GM12892 (cell line): ENCODE results near the gene ANK3.

ENCODE experiments used
- DNase-seq: peaks from one replicate; pipeline ENCODE4 v3.0.0; 2011; ENCODE audit not compliant: insufficient read length
- FAIRE-seq: peaks from 2 replicates; lab custom pipeline; 2011; peaks lifted over from hg19 to GRCh38; lab: Jason Lieb, UNC
- POLR2A ChIP-seq: IDR thresholded peaks from 2 replicates; pipeline ENCODE4 v1.6.1; 2011; ENCODE audit warnings: low read depth, low read length, control low read depth
- POLR2AphosphoS5 ChIP-seq: IDR thresholded peaks from 2 replicates; pipeline ENCODE4 v1.6.1; 2011; ENCODE audit warnings: low read depth, low read length, control low read depth
- TAF1 ChIP-seq: IDR thresholded peaks from 2 replicates; pipeline ENCODE4 v1.6.1; 2011; ENCODE audit warnings: low read depth, mild to moderate bottlenecking, control low read depth, low read length, borderline replicate concordance

Gene ANK3

GRCh38 chr10:60021361-60021760 lies 368.3 kb downstream of the ANK3 start:
- FAIRE-seq (no peak), DNase-seq (no peak)
- TF ChIP-seq POLR2A (no peak), TAF1 (no peak), POLR2AphosphoS5 (no peak)

- DNase-seq (no peak), FAIRE-seq (no peak)
- TF ChIP-seq POLR2AphosphoS5: no peak
- no peak for TF ChIP-seq TAF1
- no peak for TF ChIP-seq POLR2A
These were observed 372.9 kb downstream of the ANK3 start for GRCh38 chr10:60016794-60017193.

GRCh38 chr10:60009710-60010383 lies 379.8 kb downstream of the ANK3 start:
- DNase-seq (no peak), FAIRE-seq (no peak)
- TF ChIP-seq POLR2AphosphoS5 (no peak), TAF1 (no peak), POLR2A (no peak)

- TF ChIP-seq TAF1 (no peak), POLR2A (no peak), POLR2AphosphoS5 (no peak)
- FAIRE-seq (no peak), DNase-seq (no peak)
These were observed 380.4 kb downstream of the ANK3 start for GRCh38 chr10:60009276-60009675.

- TF ChIP-seq POLR2A (no peak), TAF1 (no peak), POLR2AphosphoS5 (no peak)
- DNase-seq (no peak), FAIRE-seq (no peak)
These were observed 380.9 kb downstream of the ANK3 start for GRCh38 chr10:60008816-60009215.

- TF ChIP-seq TAF1: no peak
- no peak for TF ChIP-seq POLR2AphosphoS5
- no peak for TF ChIP-seq POLR2A
- FAIRE-seq (no peak), DNase-seq (no peak)
These were observed 383.6 kb downstream of the ANK3 start for GRCh38 chr10:60006062-60006461.

- DNase-seq: no peak
These were observed 385.8 kb downstream of the ANK3 start for GRCh38 chr10:60003651-60004523.

GRCh38 chr10:60000747-60001146 lies 388.9 kb downstream of the ANK3 start:
- no peak for FAIRE-seq
- no peak for DNase-seq
- TF ChIP-seq TAF1 (no peak), POLR2A (no peak)

More at GRCh38 chr10:60003651-60004523, 385.8 kb downstream of the ANK3 start:
- FAIRE-seq: no peak
- TF ChIP-seq TAF1: no peak
- TF ChIP-seq POLR2A: no peak
- no peak for TF ChIP-seq POLR2AphosphoS5

- FAIRE-seq: no peak
- TF ChIP-seq POLR2A (no peak), TAF1 (no peak)
These were observed 391.7 kb downstream of the ANK3 start for GRCh38 chr10:59997827-59998525.

GRCh38 chr10:59995862-59996261 lies 393.8 kb downstream of the ANK3 start:
- DNase-seq (no peak), FAIRE-seq (no peak)
- TF ChIP-seq TAF1 (no peak), POLR2A (no peak), POLR2AphosphoS5 (no peak)

More at GRCh38 chr10:59997827-59998525, 391.7 kb downstream of the ANK3 start:
- DNase-seq: no peak

- TF ChIP-seq TAF1 (no peak), POLR2AphosphoS5 (no peak), POLR2A (no peak)
- FAIRE-seq (no peak), DNase-seq (no peak)
These were observed 395.7 kb downstream of the ANK3 start for GRCh38 chr10:59993931-59994330.
